HG02763 (cell line): ENCODE results near the gene FOXL1.

Experiments used
- ATAC-seq: cut with Tn5 transposase; IDR thresholded peaks from one replicate; pipeline ENCODE4 v1.9.1; 2021; ENCODE audit warnings: mild to moderate bottlenecking, moderate library complexity; ENCODE audit not compliant: unreplicated experiment

Gene FOXL1

GRCh38 chr16:86625821-86626220, 47.5 kb downstream of the FOXL1 start:
- no peak for ATAC-seq

GRCh38 chr16:86626284-86626683, 47.9 kb downstream of the FOXL1 start:
- no peak for ATAC-seq

- ATAC-seq: no peak
These were observed 48.6 kb downstream of the FOXL1 start for GRCh38 chr16:86626966-86627365.

GRCh38 chr16:86628614-86629013, 50.3 kb downstream of the FOXL1 start:
- no peak for ATAC-seq

- no peak for ATAC-seq
These were observed 52.1 kb downstream of the FOXL1 start for GRCh38 chr16:86630471-86630870.

GRCh38 chr16:86631444-86631843, 53.1 kb downstream of the FOXL1 start:
- no peak for ATAC-seq
